ENCODE data around the gene DSG1. TPM values are rescaled to one million over a fixed set of nuclear protein-coding genes. Genes with fewer than 3 reads are reported as not detected.

Gene DSG1
- total and polyA plus RNA-seq, 2 of the 13 experiments (the other 11 are each of a cell fraction or from before 2014, with no cell fraction given), result 0.04 TPM; not detected in 1

GRCh38 chr18:31373641-31374040, 55.7 kb downstream of the DSG1 start (continued):
- TF ChIP-seq, protein P1, sequence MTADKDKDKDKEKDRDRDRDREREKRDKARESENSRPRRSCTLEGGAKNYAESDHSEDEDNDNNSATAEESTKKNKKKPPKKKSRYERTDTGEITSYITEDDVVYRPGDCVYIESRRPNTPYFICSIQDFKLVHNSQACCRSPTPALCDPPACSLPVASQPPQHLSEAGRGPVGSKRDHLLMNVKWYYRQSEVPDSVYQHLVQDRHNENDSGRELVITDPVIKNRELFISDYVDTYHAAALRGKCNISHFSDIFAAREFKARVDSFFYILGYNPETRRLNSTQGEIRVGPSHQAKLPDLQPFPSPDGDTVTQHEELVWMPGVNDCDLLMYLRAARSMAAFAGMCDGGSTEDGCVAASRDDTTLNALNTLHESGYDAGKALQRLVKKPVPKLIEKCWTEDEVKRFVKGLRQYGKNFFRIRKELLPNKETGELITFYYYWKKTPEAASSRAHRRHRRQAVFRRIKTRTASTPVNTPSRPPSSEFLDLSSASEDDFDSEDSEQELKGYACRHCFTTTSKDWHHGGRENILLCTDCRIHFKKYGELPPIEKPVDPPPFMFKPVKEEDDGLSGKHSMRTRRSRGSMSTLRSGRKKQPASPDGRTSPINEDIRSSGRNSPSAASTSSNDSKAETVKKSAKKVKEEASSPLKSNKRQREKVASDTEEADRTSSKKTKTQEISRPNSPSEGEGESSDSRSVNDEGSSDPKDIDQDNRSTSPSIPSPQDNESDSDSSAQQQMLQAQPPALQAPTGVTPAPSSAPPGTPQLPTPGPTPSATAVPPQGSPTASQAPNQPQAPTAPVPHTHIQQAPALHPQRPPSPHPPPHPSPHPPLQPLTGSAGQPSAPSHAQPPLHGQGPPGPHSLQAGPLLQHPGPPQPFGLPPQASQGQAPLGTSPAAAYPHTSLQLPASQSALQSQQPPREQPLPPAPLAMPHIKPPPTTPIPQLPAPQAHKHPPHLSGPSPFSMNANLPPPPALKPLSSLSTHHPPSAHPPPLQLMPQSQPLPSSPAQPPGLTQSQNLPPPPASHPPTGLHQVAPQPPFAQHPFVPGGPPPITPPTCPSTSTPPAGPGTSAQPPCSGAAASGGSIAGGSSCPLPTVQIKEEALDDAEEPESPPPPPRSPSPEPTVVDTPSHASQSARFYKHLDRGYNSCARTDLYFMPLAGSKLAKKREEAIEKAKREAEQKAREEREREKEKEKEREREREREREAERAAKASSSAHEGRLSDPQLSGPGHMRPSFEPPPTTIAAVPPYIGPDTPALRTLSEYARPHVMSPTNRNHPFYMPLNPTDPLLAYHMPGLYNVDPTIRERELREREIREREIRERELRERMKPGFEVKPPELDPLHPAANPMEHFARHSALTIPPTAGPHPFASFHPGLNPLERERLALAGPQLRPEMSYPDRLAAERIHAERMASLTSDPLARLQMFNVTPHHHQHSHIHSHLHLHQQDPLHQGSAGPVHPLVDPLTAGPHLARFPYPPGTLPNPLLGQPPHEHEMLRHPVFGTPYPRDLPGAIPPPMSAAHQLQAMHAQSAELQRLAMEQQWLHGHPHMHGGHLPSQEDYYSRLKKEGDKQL (CRISPR knock-in tag; IDR thresholded peaks at IDR 0.05; ENCODE audit: low read depth), result no peak
- no peak; the same call in 1 of the 2 replicates for TF ChIP-seq RXRA (CRISPR knock-in tag; IDR thresholded peaks at IDR 0.05)
- peak; percentile 80; the same call in 1 of the 2 replicates for TF ChIP-seq ZNF292 (CRISPR knock-in tag; IDR thresholded peaks at IDR 0.05; ENCODE audit: borderline replicate concordance, low read depth)
- TF ChIP-seq FOSL2 (CRISPR knock-in tag; IDR thresholded peaks at IDR 0.05), result peak; percentile 65
- TF ChIP-seq, protein P2, sequence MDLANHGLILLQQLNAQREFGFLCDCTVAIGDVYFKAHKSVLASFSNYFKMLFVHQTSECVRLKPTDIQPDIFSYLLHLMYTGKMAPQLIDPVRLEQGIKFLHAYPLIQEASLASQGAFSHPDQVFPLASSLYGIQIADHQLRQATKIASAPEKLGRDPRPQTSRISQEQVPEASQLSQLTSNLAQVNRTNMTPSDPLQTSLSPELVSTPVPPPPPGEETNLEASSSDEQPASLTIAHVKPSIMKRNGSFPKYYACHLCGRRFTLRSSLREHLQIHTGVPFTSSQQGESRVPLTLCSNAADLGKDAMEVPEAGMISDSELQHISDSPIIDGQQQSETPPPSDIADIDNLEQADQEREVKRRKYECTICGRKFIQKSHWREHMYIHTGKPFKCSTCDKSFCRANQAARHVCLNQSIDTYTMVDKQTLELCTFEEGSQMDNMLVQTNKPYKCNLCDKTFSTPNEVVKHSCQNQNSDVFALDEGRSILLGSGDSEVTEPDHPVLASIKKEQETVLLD (CRISPR knock-in tag; IDR thresholded peaks at IDR 0.05; ENCODE audit: low read depth), result no peak
- peak; percentile 41; the same call in 1 of the 2 replicates for TF ChIP-seq TARDBP (CRISPR knock-in tag; IDR thresholded peaks at IDR 0.05)
- TF ChIP-seq GTF2F1 (IDR thresholded peaks at IDR 0.05; ENCODE audit: low read length), result no peak
- peak; percentile 60; the same call in 1 of the 2 replicates for TF ChIP-seq NR2F2 (IDR thresholded peaks at IDR 0.05; ENCODE audit: borderline replicate concordance, low read depth)
- TF ChIP-seq KDM5A (IDR thresholded peaks at IDR 0.05; ENCODE audit: borderline replicate concordance, low read length), result no peak
- no peak for TF ChIP-seq ZNF577 (CRISPR knock-in tag; IDR thresholded peaks at IDR 0.05; ENCODE audit: borderline replicate concordance, low read depth)
- TF ChIP-seq, protein P3, sequence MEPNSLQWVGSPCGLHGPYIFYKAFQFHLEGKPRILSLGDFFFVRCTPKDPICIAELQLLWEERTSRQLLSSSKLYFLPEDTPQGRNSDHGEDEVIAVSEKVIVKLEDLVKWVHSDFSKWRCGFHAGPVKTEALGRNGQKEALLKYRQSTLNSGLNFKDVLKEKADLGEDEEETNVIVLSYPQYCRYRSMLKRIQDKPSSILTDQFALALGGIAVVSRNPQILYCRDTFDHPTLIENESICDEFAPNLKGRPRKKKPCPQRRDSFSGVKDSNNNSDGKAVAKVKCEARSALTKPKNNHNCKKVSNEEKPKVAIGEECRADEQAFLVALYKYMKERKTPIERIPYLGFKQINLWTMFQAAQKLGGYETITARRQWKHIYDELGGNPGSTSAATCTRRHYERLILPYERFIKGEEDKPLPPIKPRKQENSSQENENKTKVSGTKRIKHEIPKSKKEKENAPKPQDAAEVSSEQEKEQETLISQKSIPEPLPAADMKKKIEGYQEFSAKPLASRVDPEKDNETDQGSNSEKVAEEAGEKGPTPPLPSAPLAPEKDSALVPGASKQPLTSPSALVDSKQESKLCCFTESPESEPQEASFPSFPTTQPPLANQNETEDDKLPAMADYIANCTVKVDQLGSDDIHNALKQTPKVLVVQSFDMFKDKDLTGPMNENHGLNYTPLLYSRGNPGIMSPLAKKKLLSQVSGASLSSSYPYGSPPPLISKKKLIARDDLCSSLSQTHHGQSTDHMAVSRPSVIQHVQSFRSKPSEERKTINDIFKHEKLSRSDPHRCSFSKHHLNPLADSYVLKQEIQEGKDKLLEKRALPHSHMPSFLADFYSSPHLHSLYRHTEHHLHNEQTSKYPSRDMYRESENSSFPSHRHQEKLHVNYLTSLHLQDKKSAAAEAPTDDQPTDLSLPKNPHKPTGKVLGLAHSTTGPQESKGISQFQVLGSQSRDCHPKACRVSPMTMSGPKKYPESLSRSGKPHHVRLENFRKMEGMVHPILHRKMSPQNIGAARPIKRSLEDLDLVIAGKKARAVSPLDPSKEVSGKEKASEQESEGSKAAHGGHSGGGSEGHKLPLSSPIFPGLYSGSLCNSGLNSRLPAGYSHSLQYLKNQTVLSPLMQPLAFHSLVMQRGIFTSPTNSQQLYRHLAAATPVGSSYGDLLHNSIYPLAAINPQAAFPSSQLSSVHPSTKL (CRISPR knock-in tag; IDR thresholded peaks at IDR 0.05), result peak; percentile 87
- no peak for TF ChIP-seq MAFG (CRISPR knock-in tag; IDR thresholded peaks at IDR 0.05)
- TF ChIP-seq ZNF160 (CRISPR knock-in tag; IDR thresholded peaks at IDR 0.05), result no peak
- no peak for TF ChIP-seq SYNCRIP (IDR thresholded peaks at IDR 0.05; ENCODE audit: insufficient read depth, low read depth, low read length)
- TF ChIP-seq, protein P4, sequence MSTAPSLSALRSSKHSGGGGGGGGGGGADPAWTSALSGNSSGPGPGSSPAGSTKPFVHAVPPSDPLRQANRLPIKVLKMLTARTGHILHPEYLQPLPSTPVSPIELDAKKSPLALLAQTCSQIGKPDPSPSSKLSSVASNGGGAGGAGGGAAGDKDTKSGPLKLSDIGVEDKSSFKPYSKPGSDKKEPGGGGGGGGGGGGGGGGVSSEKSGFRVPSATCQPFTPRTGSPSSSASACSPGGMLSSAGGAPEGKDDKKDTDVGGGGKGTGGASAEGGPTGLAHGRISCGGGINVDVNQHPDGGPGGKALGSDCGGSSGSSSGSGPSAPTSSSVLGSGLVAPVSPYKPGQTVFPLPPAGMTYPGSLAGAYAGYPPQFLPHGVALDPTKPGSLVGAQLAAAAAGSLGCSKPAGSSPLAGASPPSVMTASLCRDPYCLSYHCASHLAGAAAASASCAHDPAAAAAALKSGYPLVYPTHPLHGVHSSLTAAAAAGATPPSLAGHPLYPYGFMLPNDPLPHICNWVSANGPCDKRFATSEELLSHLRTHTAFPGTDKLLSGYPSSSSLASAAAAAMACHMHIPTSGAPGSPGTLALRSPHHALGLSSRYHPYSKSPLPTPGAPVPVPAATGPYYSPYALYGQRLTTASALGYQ (CRISPR knock-in tag; IDR thresholded peaks at IDR 0.05), result no peak
- no peak for TF ChIP-seq RELA (CRISPR knock-in tag; IDR thresholded peaks at IDR 0.05)
- TF ChIP-seq ZNF670 (CRISPR knock-in tag; IDR thresholded peaks at IDR 0.05; ENCODE audit: borderline replicate concordance), result 0 out of 2 replicates have a peak, but pooled peaks have one; percentile 24
- no peak for TF ChIP-seq NR1H2 (CRISPR knock-in tag; IDR thresholded peaks at IDR 0.05; ENCODE audit: borderline replicate concordance, low read depth)
